Posterior cingulate gyrus (tissue), 11 donors: ENCODE data around the gene TRPM8.

ENCODE experiments used
- DNase-seq, 10 donors: peaks; one replicate each; pipeline versions ENCODE4 v3.0.0 to v3.0.0-alpha.2; 2020 to 2021; ENCODE audit warnings: mixed read lengths in 3 of 10
- intact Hi-C: fragments of 100-400 bp; cut with DNase I; formaldehyde crosslinking; loops from one replicate; pipeline ENCODE4 v1.15.1; 2023

TRPM8 gene

GRCh38 chr2:233996000-233996399, 78.8 kb downstream of the TRPM8 start:
- no peak for DNase-seq
- intact Hi-C loops: no loop called here

GRCh38 chr2:233996461-233996860, 79.3 kb downstream of the TRPM8 start:
- no peak for DNase-seq
- intact Hi-C loops: no loop called here

- intact Hi-C loops: no loop called here
- DNase-seq: no peak
These were observed 80.5 kb downstream of the TRPM8 start for GRCh38 chr2:233997707-233998106.

GRCh38 chr2:233999182-233999581, 82.0 kb downstream of the TRPM8 start:
- no peak for DNase-seq
- intact Hi-C loops: no loop called here

- DNase-seq: no peak
- intact Hi-C loops: no loop called here
These were observed 84.4 kb downstream of the TRPM8 start for GRCh38 chr2:234001380-234002160.

GRCh38 chr2:234002281-234002680, 85.1 kb downstream of the TRPM8 start:
- intact Hi-C loops: no loop called here
- DNase-seq: no peak

GRCh38 chr2:234003972-234004617, 86.9 kb downstream of the TRPM8 start:
- intact Hi-C loops: no loop called here
- peak in 8 of 10 donors; percentile 17 to 91 (median 55) for DNase-seq

GRCh38 chr2:234005126-234005525, 88.0 kb downstream of the TRPM8 start:
- no peak for DNase-seq
- intact Hi-C loops: no loop called here

GRCh38 chr2:234006501-234006900, 89.3 kb downstream of the TRPM8 start:
- intact Hi-C loops: no loop called here
- no peak for DNase-seq

GRCh38 chr2:234014427-234014826, 97.3 kb downstream of the TRPM8 start:
- intact Hi-C loops: no loop called here
- no peak for DNase-seq

GRCh38 chr2:234015861-234016260, 98.7 kb downstream of the TRPM8 start:
- no peak for DNase-seq
- intact Hi-C loops: no loop called here

GRCh38 chr2:234019896-234020295, 102.7 kb downstream of the TRPM8 start:
- intact Hi-C loops: no loop called here
- DNase-seq: no peak

- no peak for DNase-seq
- intact Hi-C loops: no loop called here
These were observed 103.2 kb downstream of the TRPM8 start for GRCh38 chr2:234020332-234020731.

- intact Hi-C loops: no loop called here
- no peak for DNase-seq
These were observed 105.3 kb downstream of the TRPM8 start for GRCh38 chr2:234022424-234022823.

GRCh38 chr2:234024304-234024703, 107.1 kb downstream of the TRPM8 start:
- peak in 1 of 10 donors; percentile 70 for DNase-seq
- intact Hi-C loops: no loop called here

- DNase-seq: no peak
- intact Hi-C loops: no loop called here
These were observed 108.3 kb downstream of the TRPM8 start for GRCh38 chr2:234025466-234025865.

- no peak for DNase-seq
- intact Hi-C loops: no loop called here
These were observed 108.8 kb downstream of the TRPM8 start for GRCh38 chr2:234025891-234026401.

- intact Hi-C loops: no loop called here
These were observed 109.6 kb downstream of the TRPM8 start for GRCh38 chr2:234026693-234027254.

GRCh38 chr2:234027641-234028040, 110.5 kb downstream of the TRPM8 start:
- intact Hi-C loops: no loop called here
- no peak for DNase-seq

More at GRCh38 chr2:234026693-234027254, 109.6 kb downstream of the TRPM8 start:
- DNase-seq: no peak

- intact Hi-C loops: no loop called here
- DNase-seq: no peak
These were observed 112.1 kb downstream of the TRPM8 start for GRCh38 chr2:234029150-234029733.

- DNase-seq: no peak
These were observed 114.0 kb downstream of the TRPM8 start for GRCh38 chr2:234031207-234031606.

More at GRCh38 chr2:234031207-234031606, 114.0 kb downstream of the TRPM8 start:
- intact Hi-C loops: no loop called here
